ENCODE data around the gene OLR1.

Gene OLR1

DNA sequence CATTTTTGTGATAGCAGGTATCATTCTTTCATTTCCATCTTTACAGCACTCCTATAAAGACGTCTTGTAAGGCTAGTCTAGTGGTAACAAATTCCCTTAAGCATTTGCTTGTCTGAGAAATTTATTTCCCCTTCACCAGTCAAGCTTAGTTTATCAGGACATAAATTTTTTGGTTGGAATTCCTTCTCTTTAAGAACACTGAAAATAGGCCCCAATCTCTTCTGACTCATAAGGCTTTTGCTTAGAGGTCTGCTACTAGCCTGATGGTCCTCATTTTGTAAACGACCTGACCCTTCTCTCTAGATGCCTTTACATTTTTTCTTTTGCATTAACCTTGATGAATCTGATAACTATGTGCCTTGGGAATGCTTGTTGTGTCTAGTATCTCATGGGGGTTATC is 20.3 kb downstream of the OLR1 start:
- DNase-seq, result no peak

DNA sequence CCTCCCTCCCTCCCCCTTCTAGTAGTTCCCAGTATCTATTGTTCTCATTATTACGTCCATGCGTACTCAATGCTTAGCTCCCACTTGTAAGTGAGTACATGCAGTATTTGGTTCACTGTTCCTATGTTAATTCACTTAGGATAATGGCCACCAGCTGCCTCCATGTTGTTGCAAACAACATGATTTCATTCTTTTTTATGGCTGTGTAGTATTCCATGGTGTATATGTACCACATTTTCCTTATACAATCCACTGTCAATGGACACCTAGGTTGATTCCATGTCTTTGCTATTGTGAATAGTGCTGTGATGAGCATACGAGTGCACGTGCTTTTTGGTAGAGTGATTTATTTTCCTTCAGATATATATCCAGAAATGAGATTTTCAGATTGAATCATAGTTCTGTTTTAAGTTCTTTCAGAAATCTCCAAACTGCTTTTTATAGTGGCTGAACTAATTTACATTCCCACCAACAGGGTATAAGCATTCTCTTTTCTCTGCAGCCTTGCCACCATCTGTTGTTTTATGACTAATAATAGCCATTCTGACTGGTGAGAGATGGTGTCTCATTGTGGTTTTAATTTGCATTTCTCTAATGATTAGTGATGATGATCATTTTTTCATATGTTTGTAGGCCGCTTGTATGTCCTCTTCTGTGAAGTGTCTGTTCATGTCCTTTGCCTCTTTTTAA is 24.1 kb downstream of the OLR1 start:
- no peak for DNase-seq

DNA sequence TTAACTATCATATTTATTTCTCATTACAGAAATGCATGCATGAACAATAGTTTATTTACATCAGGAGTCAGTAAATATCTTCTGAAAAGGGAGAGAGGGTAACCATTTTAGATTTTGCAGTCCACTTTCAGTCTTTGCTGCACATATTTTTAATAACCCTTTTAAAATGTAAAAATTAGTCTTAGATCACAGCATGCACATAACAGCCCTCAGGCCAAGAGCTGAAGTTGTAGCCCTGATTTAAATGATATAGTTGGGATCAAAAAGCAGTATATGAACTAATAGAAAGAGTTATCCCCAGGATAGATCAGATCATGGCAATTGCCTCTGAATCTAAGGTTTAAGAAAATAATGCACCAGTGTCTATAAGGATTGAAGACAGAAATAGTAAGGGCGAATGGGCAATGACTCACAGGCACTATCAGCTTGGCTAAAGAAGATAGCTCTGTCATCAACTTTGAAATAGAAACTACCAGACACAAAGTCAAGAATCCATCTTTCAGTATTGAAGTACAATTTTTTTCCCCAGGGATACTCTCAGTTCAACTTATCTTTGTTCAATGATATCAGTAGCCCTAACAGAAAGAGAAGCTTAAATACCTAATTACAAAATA is 28.8 kb downstream of the OLR1 start:
- no peak for DNase-seq

DNA sequence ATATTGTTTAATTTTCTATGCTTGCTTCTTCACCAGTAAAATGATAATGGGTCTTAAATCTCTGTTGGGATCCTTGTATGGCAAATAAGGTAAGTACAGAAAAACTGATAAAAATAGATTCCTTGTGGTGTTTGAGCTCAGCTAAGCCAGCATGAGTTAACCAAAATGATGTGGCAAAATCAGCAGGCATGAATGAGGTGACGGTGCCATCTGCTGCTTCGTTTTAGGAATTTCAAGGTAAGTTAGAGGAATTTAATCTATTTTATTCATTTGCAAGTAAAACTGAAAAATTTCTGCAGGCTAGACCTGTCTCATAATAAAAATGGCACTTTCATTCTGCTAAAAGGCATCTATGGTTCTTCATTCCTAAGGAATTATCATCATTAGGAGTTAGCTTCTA is 31.9 kb downstream of the OLR1 start:
- peak; percentile 36 to 52 for DNase-seq

GRCh38 chr12:10136637-10137205 is 35.2 kb downstream of the OLR1 start:
- no peak for DNase-seq

GRCh38 chr12:10135126-10135525 is 36.8 kb downstream of the OLR1 start:
- DNase-seq, result no peak

- DNase-seq, result no peak
Measured at GRCh38 chr12:10132850-10133370, 39.0 kb downstream of the OLR1 start.

- no peak for DNase-seq
Measured at GRCh38 chr12:10131111-10131690, 40.7 kb downstream of the OLR1 start.

GRCh38 chr12:10130042-10130441 is 41.9 kb downstream of the OLR1 start, which contains the start of gene CLEC7A:
Gene CLEC7A (minus strand): TSS chr12:10130199. CDS start chr12:10130082, 117 bp downstream.
- DNase-seq, result no peak

DNA sequence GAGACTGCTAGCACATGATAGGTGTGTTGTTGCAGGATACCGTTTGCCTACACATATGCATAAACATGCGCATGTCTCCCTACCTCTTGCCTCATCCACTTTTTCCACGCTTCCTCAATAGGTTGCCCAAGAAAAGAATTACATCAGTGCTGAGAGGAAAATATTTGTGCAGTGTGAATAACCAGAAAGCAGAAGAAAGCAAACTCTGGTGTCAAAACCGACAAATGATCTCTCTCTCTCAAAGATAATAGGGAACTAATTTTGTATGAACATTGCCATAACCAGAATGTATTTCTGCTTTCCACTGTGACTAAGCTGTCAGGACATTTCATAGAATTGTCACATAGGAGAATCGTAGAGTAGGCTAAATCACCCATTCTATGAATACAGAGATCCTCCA is 43.2 kb downstream of the OLR1 start:
- no peak for DNase-seq

DNA sequence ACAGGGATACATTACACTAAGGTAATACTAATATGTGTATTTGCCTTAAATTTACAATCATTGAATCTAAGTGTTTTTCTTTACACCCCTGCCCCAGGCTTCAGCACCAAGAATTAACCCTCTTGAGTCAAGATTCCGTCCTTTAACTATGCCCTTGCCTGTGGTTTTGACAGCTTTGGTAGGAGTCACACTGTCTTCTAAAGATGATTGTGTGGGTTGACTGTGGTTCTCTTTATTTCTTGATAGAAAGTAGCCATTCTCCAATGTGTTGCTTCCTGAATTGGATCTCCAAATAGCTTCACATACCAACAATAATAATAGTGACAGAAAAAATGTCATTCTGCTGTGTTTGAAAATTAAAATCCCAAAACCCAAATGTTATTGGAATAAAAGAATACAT is 45.5 kb downstream of the OLR1 start:
- DNase-seq, result no peak

DNA sequence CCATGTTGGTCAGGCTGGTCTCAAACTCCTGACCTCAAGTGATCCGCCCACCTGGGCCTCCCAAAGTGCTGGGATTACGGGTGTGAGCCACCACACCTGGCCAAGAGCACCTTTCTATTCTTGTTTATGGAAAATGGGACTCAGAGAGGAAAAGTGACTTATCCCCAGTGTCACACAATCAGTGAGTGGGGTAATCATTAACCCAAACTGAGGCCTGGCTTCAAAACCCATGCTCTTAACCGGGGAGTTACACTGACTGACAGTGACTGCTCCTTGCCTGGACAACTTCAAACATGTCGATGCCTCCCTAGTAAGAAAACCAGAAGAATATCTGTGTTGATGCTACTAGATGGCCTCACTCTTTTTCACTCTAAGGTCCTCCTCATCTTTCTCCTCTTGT is 49.2 kb downstream of the OLR1 start:
- DNase-seq, result no peak

DNA sequence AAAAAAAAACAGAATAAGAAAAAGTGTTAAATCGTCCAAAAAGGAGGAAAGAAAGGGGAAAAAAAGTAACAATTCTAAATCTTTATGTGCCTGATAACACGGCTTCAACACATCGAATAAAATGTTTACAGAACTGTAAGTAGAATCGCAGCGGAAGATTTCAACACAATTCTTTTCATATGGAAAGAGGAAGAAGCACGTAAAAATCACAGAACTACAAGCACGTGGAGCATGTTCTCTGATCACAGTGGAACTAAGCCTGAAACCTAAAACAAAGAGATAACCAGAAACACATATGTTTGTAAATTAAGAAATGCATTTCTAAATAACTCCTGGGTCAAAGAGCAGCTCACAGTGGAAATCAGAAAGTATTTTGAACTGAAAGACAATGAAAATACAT is 50.7 kb downstream of the OLR1 start:
- no peak for DNase-seq

- DNase-seq, result no peak
Measured at GRCh38 chr12:10119066-10119465, 52.9 kb downstream of the OLR1 start.

DNA sequence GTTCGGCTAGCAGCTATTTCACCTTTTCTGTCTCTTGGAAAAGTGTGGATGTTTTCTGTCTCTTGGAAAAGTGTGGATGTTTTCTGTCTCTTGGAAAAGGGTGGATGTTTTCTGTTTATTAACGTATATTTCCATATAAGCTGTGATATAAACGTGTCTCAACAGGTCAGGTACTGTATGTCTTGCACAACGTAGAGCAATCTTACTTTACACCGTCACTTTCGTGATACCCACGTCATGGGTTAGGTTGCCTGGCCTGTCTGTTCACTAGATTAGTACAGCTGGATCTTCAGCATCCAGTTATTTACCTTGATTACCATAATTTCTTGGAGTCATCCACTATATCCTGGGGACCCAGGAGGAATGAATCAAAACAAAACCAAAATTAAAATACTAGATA is 56.0 kb downstream of the OLR1 start:
- no peak for DNase-seq

GRCh38 chr12:10115311-10115710 is 56.6 kb downstream of the OLR1 start:
- DNase-seq, result no peak

GRCh38 chr12:10113920-10114319 is 58.0 kb downstream of the OLR1 start:
- DNase-seq, result no peak

GRCh38 chr12:10113075-10113474 is 58.9 kb downstream of the OLR1 start:
- DNase-seq, result no peak

- no peak for DNase-seq
Measured at GRCh38 chr12:10111451-10111850, 60.5 kb downstream of the OLR1 start.

DNA sequence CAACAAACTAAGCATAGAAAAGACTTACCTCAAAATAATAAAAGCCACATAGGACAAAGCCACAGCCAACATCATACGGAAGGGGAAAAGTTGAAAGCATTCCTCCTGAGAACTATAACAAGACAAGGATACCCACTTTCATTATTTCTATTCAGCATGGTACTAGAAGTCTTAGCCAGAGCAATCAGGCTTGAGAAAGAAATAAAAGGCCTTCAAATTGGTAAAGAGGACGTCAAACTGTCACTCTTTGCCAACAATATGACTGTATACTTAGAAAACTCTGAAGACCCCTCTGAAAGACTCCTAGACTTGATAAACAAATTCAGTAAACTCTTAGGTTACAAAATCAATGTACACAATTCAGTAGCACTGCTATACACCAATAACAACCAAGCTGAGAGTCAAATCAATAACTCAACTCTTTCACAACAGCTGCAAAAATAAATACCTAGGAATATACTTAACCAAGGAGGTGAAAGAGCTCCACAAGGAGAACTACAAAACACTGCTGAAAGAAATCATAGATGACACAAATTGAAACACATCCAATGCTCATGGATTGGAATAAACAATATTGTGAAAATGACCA is 61.6 kb downstream of the OLR1 start:
- no peak for DNase-seq
